SK-N-SH (cell line): ENCODE measurements around the gene ASB4. TPM values are rescaled to one million over a fixed set of nuclear protein-coding genes. Genes with fewer than 3 reads are reported as not detected.

Experiments
- CTCF ChIA-PET: fragments of 300-600, 350-600 bp; formaldehyde crosslinking; extraction: SDS; loops from one replicate; lab custom pipeline; 2021; lab: Yijun Ruan, JAX
- POLR2A ChIA-PET: fragments of 350-600 bp; sonication (Branson Sonifier 250); formaldehyde crosslinking; extraction: SDS; loops from one replicate; lab custom pipeline; 2020; ENCODE audit warnings: antibody characterized with exemption, inconsistent platforms; lab: Yijun Ruan, JAX
- DNase-seq: peaks from one replicate; pipeline ENCODE4 v3.0.0; 2012
- H2AFZ ChIP-seq: fragments of 200-600 bp; sonication (generic); 2 replicates; pipeline ENCODE4 v1.8.1; 2016; ENCODE audit warnings: antibody characterized with exemption, mild to moderate bottlenecking, low read depth
- H3F3A ChIP-seq: fragments of 200-600 bp; sonication (generic); replicated peaks from 2 replicates; pipeline ENCODE3; 2016; ENCODE audit warnings: antibody characterized with exemption, mild to moderate bottlenecking; ENCODE audit not compliant: insufficient read depth
- H3K27ac ChIP-seq, 2 experiments: fragments of 200-500 bp in 1 of 2; fragments of 200-600 bp in 1 of 2; sonication (Bioruptor generic) in 1 of 2; sonication (generic), shearing (Covaris generic) in 1 of 2; 2 replicates each; pipeline versions ENCODE4 v1.5.1 to v1.6.1; 2014 to 2016; ENCODE audit warnings: low read depth in 2 of 2, inconsistent platforms in 1 of 2, low read length in 1 of 2, mild to moderate bottlenecking in 1 of 2, mixed read lengths in 1 of 2
- H3K27me3 ChIP-seq: fragments of 200-600 bp; sonication (generic), shearing (Covaris generic); 2 replicates; pipeline ENCODE4 v1.6.1; 2016; ENCODE audit warnings: mixed run types; ENCODE audit not compliant: insufficient read depth
- H3K36me3 ChIP-seq, 2 experiments: fragments of 200-500 bp in 1 of 2; fragments of 200-600 bp in 1 of 2; sonication (Bioruptor generic) in 1 of 2; sonication (generic) in 1 of 2; replicated peaks in 1 of 2; 2 replicates each; pipeline versions ENCODE3 to v1.5.1; 2014 to 2016; ENCODE audit warnings: low read length in 1 of 2, mild to moderate bottlenecking in 1 of 2; ENCODE audit not compliant: insufficient read depth in 2 of 2, control insufficient read depth in 1 of 2
- H3K4me1 ChIP-seq, 2 experiments: fragments of 200-500 bp in 1 of 2; fragments of 200-600 bp in 1 of 2; sonication (Bioruptor generic) in 1 of 2; sonication (generic), shearing (Covaris generic) in 1 of 2; 2 replicates each; pipeline versions ENCODE4 v1.5.1 to v1.6.1; 2014 to 2016; ENCODE audit warnings: low read depth in 1 of 2, low read length in 1 of 2, mixed run types in 1 of 2; ENCODE audit not compliant: insufficient read depth in 2 of 2, control insufficient read depth in 1 of 2
- H3K4me2 ChIP-seq: fragments of 200-600 bp; sonication (generic), shearing (Covaris generic); 2 replicates; pipeline ENCODE4 v1.6.1; 2017; ENCODE audit warnings: mixed run types
- H3K4me3 ChIP-seq, 2 experiments: fragments of 200-500 bp in 1 of 2; fragments of 200-600 bp in 1 of 2; sonication (Bioruptor generic) in 1 of 2; sonication (generic), shearing (Covaris generic) in 1 of 2; 2 replicates each; pipeline versions ENCODE4 v1.5.1 to v1.8.1; 2014 to 2016; ENCODE audit warnings: low read depth in 2 of 2, inconsistent platforms in 1 of 2, low read length in 1 of 2, mild to moderate bottlenecking in 1 of 2, mixed read lengths in 1 of 2, moderate library complexity in 1 of 2
- H3K79me2 ChIP-seq: fragments of 200-600 bp; sonication (generic); 2 replicates; pipeline ENCODE4 v1.8.1; 2017; ENCODE audit warnings: mild to moderate bottlenecking; ENCODE audit not compliant: insufficient read depth
- H3K9ac ChIP-seq: fragments of 200-600 bp; sonication (generic); 2 replicates; pipeline ENCODE4 v1.6.1; 2017; ENCODE audit warnings: mixed run types
- H3K9me2 ChIP-seq: fragments of 200-600 bp; sonication (generic); 2 replicates; pipeline ENCODE4 v1.6.1; 2017; ENCODE audit warnings: mixed run types
- H3K9me3 ChIP-seq: fragments of 200-600 bp; sonication (generic); 2 replicates; pipeline ENCODE4 v1.6.1; 2017; ENCODE audit warnings: mixed run types, mild to moderate bottlenecking, moderate library complexity
- H4K20me1 ChIP-seq: fragments of 200-600 bp; sonication (generic); 2 replicates; pipeline ENCODE4 v1.6.1; 2017; ENCODE audit warnings: mild to moderate bottlenecking, mixed run types; ENCODE audit not compliant: insufficient read depth
- ELF1 ChIP-seq: IDR thresholded peaks from 2 replicates; pipeline ENCODE4 v1.4.0; 2012
- EZH2phosphoT487 ChIP-seq: fragments of 200-600 bp; sonication (generic); IDR thresholded peaks from 2 replicates; pipeline ENCODE4 v1.6.1; 2017; ENCODE audit warnings: low read depth, mixed run types, mild to moderate bottlenecking, antibody characterized with exemption, moderate library complexity, borderline replicate concordance
- GABPA ChIP-seq: IDR thresholded peaks from 2 replicates; pipeline ENCODE4 v1.4.0; 2012; ENCODE audit warnings: low read depth, mild to moderate bottlenecking
- GATA2 ChIP-seq: sonication (generic); formaldehyde crosslinking; IDR thresholded peaks from 2 replicates; pipeline ENCODE4 v1.5.0; 2020; ENCODE audit warnings: mild to moderate bottlenecking, missing genetic modification reagents
- IRF3 ChIP-seq: fragments of 150-350 bp; IDR thresholded peaks from 2 replicates; pipeline ENCODE4 v1.6.1; 2016; ENCODE audit warnings: mild to moderate bottlenecking, low read depth, low read length
- JUND ChIP-seq: IDR thresholded peaks from 2 replicates; pipeline ENCODE4 v1.4.0; 2012
- MAX ChIP-seq: IDR thresholded peaks from 2 replicates; pipeline ENCODE4 v1.4.0; 2012; ENCODE audit warnings: low read depth
- MXI1 ChIP-seq: IDR thresholded peaks from 2 replicates; pipeline ENCODE4 v1.6.1; 2012; ENCODE audit warnings: mild to moderate bottlenecking, low read depth, low read length, improper control_type of control experiment
- PBX3 ChIP-seq: IDR thresholded peaks from 2 replicates; pipeline ENCODE4; 2012
- RAD21 ChIP-seq: IDR thresholded peaks from 2 replicates; pipeline ENCODE4 v1.6.1; 2012; ENCODE audit warnings: mild to moderate bottlenecking, low read length
- RCOR1 ChIP-seq: fragments of 150-350 bp; IDR thresholded peaks from 2 replicates; pipeline ENCODE4 v1.6.1; 2017; ENCODE audit warnings: antibody characterized with exemption, low read length
- REST ChIP-seq: IDR thresholded peaks from 2 replicates; pipeline ENCODE4 v1.6.1; 2012; ENCODE audit warnings: mild to moderate bottlenecking, low read depth, low read length, moderate library complexity
- RFX5 ChIP-seq: IDR thresholded peaks from 2 replicates; pipeline ENCODE4 v1.6.1; 2012; ENCODE audit warnings: mild to moderate bottlenecking, improper control_type of control experiment, low read length
- SIN3A ChIP-seq: IDR thresholded peaks from 2 replicates; pipeline ENCODE4 v1.6.1; 2012; ENCODE audit warnings: low read depth, mild to moderate bottlenecking, low read length, moderate library complexity, borderline replicate concordance
- TAF1 ChIP-seq: IDR thresholded peaks from 2 replicates; pipeline ENCODE4 v1.6.1; 2012; ENCODE audit warnings: low read depth, mild to moderate bottlenecking, low read length, moderate library complexity, borderline replicate concordance
- TCF12 ChIP-seq: IDR thresholded peaks from 2 replicates; pipeline ENCODE4 v1.4.0; 2012
- USF1 ChIP-seq: IDR thresholded peaks from 2 replicates; pipeline ENCODE4 v1.4.0; 2012; ENCODE audit warnings: low read depth, borderline replicate concordance
- USF2 ChIP-seq: fragments of 150-350 bp; IDR thresholded peaks from 2 replicates; pipeline ENCODE4 v1.6.1; 2017; ENCODE audit warnings: antibody characterized with exemption, low read length, low read depth, borderline replicate concordance
- YY1 ChIP-seq: IDR thresholded peaks from 2 replicates; pipeline ENCODE4 v1.4.0; 2012; ENCODE audit warnings: low read depth, mild to moderate bottlenecking
- WGBS: methylation state at CpG from one replicate; pipeline ENCODE4 v1.1.6; 2017; ENCODE audit warnings: low lambda C conversion rate; 5-methylcytosine and 5-hydroxymethylcytosine counted together
- polyA plus RNA-seq, 3 experiments: library from polyadenylated mRNA; depleted of rRNA; stranded (reverse); fragments of >200 nt; gene quantifications; 2 replicates each; pipeline ENCODE4 v1.2.3, GENCODE V29; 2012

Gene ASB4
- polyA plus RNA-seq, 1 of the 3 experiments (the other 2 are of a cell fraction), result not detected

GRCh38 chr7:95467912-95468607 is 17.7 kb upstream of the ASB4 start:
- POLR2A ChIA-PET, result no interaction called here
- Histone ChIP-seq H4K20me1 (no peaks in the 10 kb centered on the region), H3K4me3 (no peak overlapping the region), H2AFZ (no peak overlapping the region), H3F3A (no peaks in the 10 kb centered on the region), H3K27ac (no peak overlapping the region), H3K79me2 (no peaks in the 10 kb centered on the region), H3K9me3 (no peaks in the 10 kb centered on the region), H3K27me3 (no peaks in the 10 kb centered on the region), H3K4me2 (no peak overlapping the region), H3K9me2 (no peaks in the 10 kb centered on the region), H3K36me3 (no peaks in the 10 kb centered on the region), H3K9ac (no peak overlapping the region), H3K4me1 (peaks cover 0 to 5% of the 10 kb centered on the region in 2 experiments; a peak in 2 of 4 replicates)
- CTCF ChIA-PET, result interaction anchor here (1.0 to 4.3 kb wide), 4 partner anchors 9 to 1019 kb away, joined by 3 to 33 read pairs (median 4); no protein-coding TSS in a partner anchor
- no peak for DNase-seq
- TF ChIP-seq SIN3A, result no peak
- no peak for TF ChIP-seq USF1
- no peak for TF ChIP-seq RAD21
- TF ChIP-seq USF2, result no peak
- no peak for TF ChIP-seq TCF12
- no peak for TF ChIP-seq GATA2 (CRISPR knock-in tag)
- TF ChIP-seq EZH2phosphoT487, result no peak
- no peak for TF ChIP-seq PBX3
- no peak for TF ChIP-seq ELF1
- TF ChIP-seq TAF1, result no peak
- no peak for TF ChIP-seq MXI1
- no peak for TF ChIP-seq JUND
- TF ChIP-seq RFX5, result no peak
- TF ChIP-seq REST, result no peak
- TF ChIP-seq GABPA, result no peak
- TF ChIP-seq MAX, result no peak
- no peak for TF ChIP-seq YY1
- TF ChIP-seq RCOR1, result no peak
- no peak for TF ChIP-seq IRF3
- 58% methylated on average over 1 of the region's 1 CpG for WGBS
